ENCODE data around the gene CEP85.

GRCh38 chr1:26213335-26213905 is 20.6 kb upstream of the CEP85 start:
- TF ChIP-seq POLR2A (IDR thresholded peaks at IDR 0.05) (no peak), CTCF (IDR thresholded peaks at IDR 0.05) (no peak), POLR2AphosphoS5 (IDR thresholded peaks at IDR 0.05) (no peak)
